GM12874 (cell line): Measurements from ENCODE around the gene ZNF560.

ENCODE experiments used
- CTCF ChIP-seq: IDR thresholded peaks from 2 replicates; pipeline ENCODE4 v1.5.1; 2011; ENCODE audit warnings: low read depth, mild to moderate bottlenecking, control low read depth, low read length, moderate library complexity; ENCODE audit not compliant: insufficient read depth

Gene ZNF560

GRCh38 chr19:9523885-9524474 is 25.6 kb upstream of the ZNF560 start:
- no peak for TF ChIP-seq CTCF

- no peak for TF ChIP-seq CTCF
Measured at GRCh38 chr19:9507285-9507684, 8.9 kb upstream of the ZNF560 start.

- TF ChIP-seq CTCF = no peak
Measured at GRCh38 chr19:9500796-9501195, 2.4 kb upstream of the ZNF560 start.

- TF ChIP-seq CTCF = no peak
Measured at GRCh38 chr19:9494096-9494495, 4.3 kb downstream of the ZNF560 start.

GRCh38 chr19:9487016-9487415 is 11.4 kb downstream of the ZNF560 start:
- no peak for TF ChIP-seq CTCF

GRCh38 chr19:9485140-9485539 is 13.3 kb downstream of the ZNF560 start:
- no peak for TF ChIP-seq CTCF

- no peak for TF ChIP-seq CTCF
Measured at GRCh38 chr19:9474975-9475374, 23.4 kb downstream of the ZNF560 start.
